Stimulated activated CD4-positive, alpha-beta T cell treated with anti-CD3 and anti-CD28 coated beads, Interleukin-4, amount 100 ng/mL, for 1 hour (primary cell): Measurements from ENCODE around the gene SEC24C.
"Not testable (repeated sequence)": the region's sequence is repeated elsewhere in the genome, so short reads cannot be mapped to it uniquely, and the experiment has no call there.

ENCODE experiments used
- DNase-seq: peaks from one replicate; pipeline ENCODE4 v3.0.0-alpha.2; 2020

SEC24C gene

GRCh38 chr10:73774637-73775036 lies 30.5 kb downstream of the SEC24C start:
- DNase-seq = no peak

GRCh38 chr10:73779018-73779417 lies 34.8 kb downstream of the SEC24C start:
- DNase-seq = no peak

GRCh38 chr10:73779539-73780197 lies 35.5 kb downstream of the SEC24C start:
- no peak for DNase-seq

GRCh38 chr10:73780301-73780700 lies 36.1 kb downstream of the SEC24C start:
- DNase-seq = no peak

- no peak for DNase-seq
Observed at GRCh38 chr10:73780966-73781365, 36.8 kb downstream of the SEC24C start.

- DNase-seq = no peak
Observed at GRCh38 chr10:73781548-73781878, 37.3 kb downstream of the SEC24C start.

GRCh38 chr10:73781879-73782748 lies 37.9 kb downstream of the SEC24C start, which contains the start of gene CHCHD1:
TSS of gene CHCHD1 (plus strand) at chr10:73782048. CDS start at chr10:73782076, 28 bp downstream.
- DNase-seq = peak; percentile 94

- no peak for DNase-seq
Observed at GRCh38 chr10:73782749-73783085, 38.5 kb downstream of the SEC24C start.

- DNase-seq = peak; percentile 82
Observed at GRCh38 chr10:73785211-73785720, 41.1 kb downstream of the SEC24C start, which contains the start of gene ZSWIM8. TSS of gene ZSWIM8 (plus strand) at chr10:73785606. CDS start at chr10:73785879, 273 bp downstream.

GRCh38 chr10:73785721-73786511 lies 41.7 kb downstream of the SEC24C start:
- peak; percentile 42 for DNase-seq

- no peak for DNase-seq
Observed at GRCh38 chr10:73786512-73786885, 42.3 kb downstream of the SEC24C start.

GRCh38 chr10:73787031-73787800 lies 43.0 kb downstream of the SEC24C start:
- DNase-seq = not testable (repeated sequence)

- DNase-seq = no peak
Observed at GRCh38 chr10:73788864-73789658, 44.9 kb downstream of the SEC24C start.

GRCh38 chr10:73789659-73790055 lies 45.5 kb downstream of the SEC24C start:
- no peak for DNase-seq

- no peak for DNase-seq
Observed at GRCh38 chr10:73790886-73791625, 46.9 kb downstream of the SEC24C start.

GRCh38 chr10:73791871-73792400 lies 47.8 kb downstream of the SEC24C start:
- no peak for DNase-seq

- no peak for DNase-seq
Observed at GRCh38 chr10:73793456-73793855, 49.3 kb downstream of the SEC24C start.

- DNase-seq = not testable (repeated sequence)
Observed at GRCh38 chr10:73795491-73795890, 51.3 kb downstream of the SEC24C start.

- DNase-seq = not testable (repeated sequence)
Observed at GRCh38 chr10:73796035-73796434, 51.9 kb downstream of the SEC24C start.

- DNase-seq = no peak
Observed at GRCh38 chr10:73796766-73797165, 52.6 kb downstream of the SEC24C start.
